22Rv1 (cell line): ENCODE data around the gene SMAD4.

Experiments used
- CTCF ChIP-seq: fragments of 450-650 bp; IDR thresholded peaks from 2 replicates; pipeline ENCODE4 v1.5.1; 2017; ENCODE audit warnings: mild to moderate bottlenecking
- ZFX ChIP-seq: fragments of 450-650 bp; IDR thresholded peaks from 2 replicates; pipeline ENCODE4 v1.6.1; 2017; ENCODE audit warnings: antibody characterized with exemption, borderline replicate concordance

- TF ChIP-seq CTCF: no peak
- TF ChIP-seq ZFX: no peak
Measured at GRCh38 chr18:51053814-51054213, 23.8 kb downstream of the SMAD4 start.
